ENCODE data around the gene SLC6A7. TPM values are rescaled to one million over a fixed set of nuclear protein-coding genes. Genes with fewer than 3 reads are reported as not detected.

The SLC6A7 gene
- total RNA-seq, 2 experiments from 2014 or later: not detected

DNA sequence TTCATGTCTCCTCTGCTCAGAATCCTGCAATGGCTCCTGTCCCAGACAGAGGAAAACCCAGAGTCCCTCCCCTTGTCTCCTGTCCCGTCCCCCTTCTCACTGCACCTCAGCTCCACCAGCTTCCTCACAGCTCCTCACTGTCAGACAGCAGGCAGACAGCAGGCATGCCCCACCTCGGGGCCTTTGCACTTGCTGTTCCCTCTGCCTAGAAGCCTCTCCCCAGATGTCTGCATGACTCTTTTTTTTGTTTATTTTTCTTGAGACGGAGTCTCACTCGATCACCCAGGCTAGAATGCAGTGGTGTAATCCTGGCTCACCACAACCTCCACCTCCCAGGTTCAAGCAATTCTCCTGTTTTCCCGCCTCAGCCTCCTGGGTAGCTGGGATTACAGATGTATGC lies 8.8 kb upstream of the SLC6A7 start:
- no peak for ATAC-seq
- no peaks in the 10 kb centered on the region for H3K36me3 Mint-ChIP-seq

DNA sequence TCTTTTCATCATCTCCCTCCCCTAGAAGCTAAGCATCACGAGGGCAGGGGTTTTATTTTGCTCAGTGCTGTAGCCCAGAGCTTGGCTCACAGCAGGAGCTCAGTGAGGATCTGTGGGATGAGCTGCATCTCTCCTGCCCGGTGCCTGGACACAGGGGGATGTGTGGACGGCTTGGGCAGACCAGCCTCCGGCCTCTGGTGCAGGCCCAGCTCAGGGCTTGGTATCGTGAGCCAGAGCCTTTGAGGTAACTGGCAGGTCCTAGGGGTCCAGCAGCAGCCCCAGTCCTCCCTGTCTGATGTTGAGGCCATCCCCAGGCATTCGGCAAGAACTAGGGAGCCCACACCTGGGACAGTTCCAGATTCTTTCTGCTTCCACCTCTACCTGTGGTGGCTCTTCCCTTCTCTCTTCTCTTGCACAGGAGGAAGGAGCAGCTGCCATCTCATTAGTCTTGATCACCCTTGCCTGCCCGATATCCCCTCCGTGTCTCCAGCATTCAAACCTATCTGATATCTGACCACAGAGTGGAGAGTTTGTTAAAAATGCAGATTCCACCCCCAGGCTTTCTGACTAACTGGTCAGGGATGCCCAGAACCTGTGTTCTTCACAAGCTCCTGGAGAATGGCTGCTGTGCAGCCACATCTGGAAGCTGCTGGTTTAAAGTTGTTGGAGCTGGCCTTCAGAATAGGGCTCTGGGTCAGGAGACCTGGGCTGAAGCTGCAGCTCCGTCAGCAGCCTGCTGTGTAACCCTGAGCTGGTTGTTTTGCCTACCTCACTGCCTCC lies 7.9 kb upstream of the SLC6A7 start:
- CTCF ChIA-PET: interaction anchor here (1.0 kb wide), 2 partner anchors 19 to 254 kb away, joined by 3 read pairs; no protein-coding TSS in a partner anchor
- no peaks in the 10 kb centered on the region for H3K4me1 Mint-ChIP-seq

More for the DNA sequence above, 8.8 kb upstream of the SLC6A7 start:
- Mint-ChIP-seq H3K27ac (no peak overlapping the region), H3K27me3 (peaks cover 27% of the 10 kb centered on the region), H3K4me1 (no peaks in the 10 kb centered on the region), H3K4me3 (no peak overlapping the region), H3K9me3 (ENCODE audit: low read depth) (no peaks in the 10 kb centered on the region)
- CTCF ChIA-PET: interaction anchor here (1.0 to 1.3 kb wide), 2 partner anchors 18 to 19 kb away, joined by 3 read pairs; no protein-coding TSS in a partner anchor
- no peak for DNase-seq

GRCh38 chr5:150182774-150183173 lies 7.1 kb upstream of the SLC6A7 start:
- ATAC-seq (no peak), DNase-seq (no peak)
- CTCF ChIA-PET: interaction anchor here (1.0 kb wide), 1 partner anchor 253 kb away, joined by 3 read pairs; no protein-coding TSS in a partner anchor
- no peaks in the 10 kb centered on the region for H3K9me3 Mint-ChIP-seq (ENCODE audit: low read depth)
- H3K4me1 Mint-ChIP-seq: no peaks in the 10 kb centered on the region
- no peak overlapping the region for H3K27ac Mint-ChIP-seq
- H3K27me3 Mint-ChIP-seq: peaks cover 37% of the 10 kb centered on the region
- no peak overlapping the region for H3K4me3 Mint-ChIP-seq
- no peaks in the 10 kb centered on the region for H3K36me3 Mint-ChIP-seq

More for the DNA sequence above, 7.9 kb upstream of the SLC6A7 start:
- Mint-ChIP-seq H3K36me3 (no peaks in the 10 kb centered on the region), H3K27me3 (peaks cover 33% of the 10 kb centered on the region), H3K4me3 (no peak overlapping the region), H3K27ac (no peak overlapping the region), H3K9me3 (ENCODE audit: low read depth) (no peaks in the 10 kb centered on the region)
- no peak for DNase-seq
- ATAC-seq: no peak

GRCh38 chr5:150183436-150183835 lies 6.4 kb upstream of the SLC6A7 start:
- no peaks in the 10 kb centered on the region for H3K4me1 Mint-ChIP-seq
- CTCF ChIA-PET: no interaction called here
- DNase-seq (no peak), ATAC-seq (no peak)
- H3K27ac Mint-ChIP-seq: no peak overlapping the region
- no peaks in the 10 kb centered on the region for H3K36me3 Mint-ChIP-seq
- peaks cover 44% of the 10 kb centered on the region for H3K27me3 Mint-ChIP-seq
- H3K4me3 Mint-ChIP-seq: no peak overlapping the region
- no peaks in the 10 kb centered on the region for H3K9me3 Mint-ChIP-seq (ENCODE audit: low read depth)

DNA sequence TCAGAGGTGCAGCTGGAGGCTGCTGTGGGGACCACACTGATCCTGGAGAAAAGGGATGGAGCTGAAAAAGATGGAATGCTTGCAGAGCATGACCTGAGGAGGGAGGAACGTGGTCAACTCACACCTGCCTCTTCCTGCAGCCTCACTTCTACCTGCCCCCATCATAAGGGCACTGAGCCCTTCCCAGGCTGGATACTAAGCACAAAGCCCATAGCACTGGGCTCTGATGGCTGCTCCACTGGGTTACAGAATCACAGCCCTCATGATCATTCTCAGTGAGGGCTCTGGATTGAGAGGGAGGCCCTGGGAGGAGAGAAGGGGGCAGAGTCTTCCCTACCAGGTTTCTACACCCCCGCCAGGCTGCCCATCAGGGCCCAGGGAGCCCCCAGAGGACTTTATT lies 5.9 kb upstream of the SLC6A7 start:
- DNase-seq (no peak), ATAC-seq (no peak)
- CTCF ChIA-PET: no interaction called here
- Mint-ChIP-seq H3K9me3 (ENCODE audit: low read depth) (no peaks in the 10 kb centered on the region), H3K4me3 (no peak overlapping the region), H3K4me1 (no peaks in the 10 kb centered on the region), H3K27me3 (peaks cover 45% of the 10 kb centered on the region), H3K36me3 (no peaks in the 10 kb centered on the region), H3K27ac (no peak overlapping the region)

DNA sequence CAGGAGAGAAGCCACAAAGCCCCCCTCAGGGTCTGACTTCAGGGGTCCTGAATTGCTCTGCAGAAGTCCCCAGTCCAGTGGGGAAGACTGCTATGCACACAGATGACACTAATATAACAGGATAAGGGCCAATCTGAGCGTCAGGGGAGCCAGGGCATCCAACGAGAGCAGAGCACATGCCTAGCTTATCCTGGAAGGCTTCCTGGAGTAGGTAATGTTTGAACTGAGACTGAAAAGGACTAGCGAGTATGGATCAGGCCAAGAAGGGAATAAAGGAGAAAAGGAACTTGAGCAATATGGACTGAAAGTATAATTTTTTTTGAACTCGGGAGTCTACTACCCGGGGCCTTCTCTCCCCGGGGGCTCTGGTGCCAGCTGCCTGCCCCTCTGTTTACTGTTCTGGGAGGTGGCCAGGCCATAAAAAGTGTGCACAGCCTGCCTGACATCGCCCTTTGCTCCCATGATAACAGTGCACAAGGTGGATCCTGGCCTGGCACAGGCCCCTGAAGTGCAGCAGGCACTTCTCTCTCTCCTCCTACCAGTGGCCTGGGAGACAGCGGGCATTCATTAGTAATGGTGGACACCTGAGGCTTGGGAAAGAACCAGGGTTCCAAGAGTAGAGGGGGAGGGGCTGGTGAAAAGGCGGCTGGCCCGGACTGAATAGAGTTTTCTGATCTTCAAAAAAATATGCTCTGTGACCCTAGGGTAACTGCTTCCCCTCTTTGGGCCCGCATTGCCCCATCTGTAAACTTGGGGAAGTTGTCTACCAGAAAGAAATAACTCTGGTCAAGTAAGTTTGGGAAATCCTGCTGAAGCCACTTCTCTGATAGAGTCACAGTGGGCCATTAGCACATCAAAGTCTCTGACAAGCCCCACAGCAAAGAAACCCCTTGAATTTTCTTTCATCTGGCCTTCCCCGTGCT lies 4.6 kb upstream of the SLC6A7 start:
- H3K27me3 Mint-ChIP-seq: peaks cover 55% of the 10 kb centered on the region
- H3K9me3 Mint-ChIP-seq (ENCODE audit: low read depth): no peaks in the 10 kb centered on the region
- CTCF ChIA-PET: no interaction called here
- no peak overlapping the region for H3K27ac Mint-ChIP-seq
- no peak for DNase-seq
- no peaks in the 10 kb centered on the region for H3K36me3 Mint-ChIP-seq
- no peaks in the 10 kb centered on the region for H3K4me1 Mint-ChIP-seq
- no peak for ATAC-seq
- no peak overlapping the region for H3K4me3 Mint-ChIP-seq

DNA sequence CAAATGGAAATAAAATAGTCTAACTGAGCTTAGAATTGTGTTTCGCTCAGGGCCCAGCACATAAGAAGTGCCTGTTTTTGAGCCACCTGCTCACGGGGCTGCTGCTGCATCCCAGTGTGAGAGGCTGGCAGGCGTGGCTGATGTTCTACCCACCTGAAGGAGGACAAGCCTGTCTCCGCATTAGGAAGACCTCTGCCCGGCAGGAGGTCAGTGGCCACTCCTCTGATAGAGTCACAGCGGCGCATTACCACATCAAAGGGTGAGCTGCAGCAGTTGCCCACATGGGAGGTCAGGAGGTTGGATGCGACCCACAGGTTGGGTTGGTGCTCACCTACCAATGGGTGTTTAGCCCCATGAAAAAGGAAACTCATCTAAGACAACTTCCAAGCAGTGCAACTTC lies 3.7 kb upstream of the SLC6A7 start:
- ATAC-seq: no peak
- DNase-seq: no peak
- Mint-ChIP-seq H3K27me3 (peaks cover 62% of the 10 kb centered on the region), H3K27ac (no peak overlapping the region), H3K36me3 (no peaks in the 10 kb centered on the region), H3K9me3 (ENCODE audit: low read depth) (no peaks in the 10 kb centered on the region), H3K4me1 (no peaks in the 10 kb centered on the region), H3K4me3 (no peak overlapping the region)
- CTCF ChIA-PET: no interaction called here

DNA sequence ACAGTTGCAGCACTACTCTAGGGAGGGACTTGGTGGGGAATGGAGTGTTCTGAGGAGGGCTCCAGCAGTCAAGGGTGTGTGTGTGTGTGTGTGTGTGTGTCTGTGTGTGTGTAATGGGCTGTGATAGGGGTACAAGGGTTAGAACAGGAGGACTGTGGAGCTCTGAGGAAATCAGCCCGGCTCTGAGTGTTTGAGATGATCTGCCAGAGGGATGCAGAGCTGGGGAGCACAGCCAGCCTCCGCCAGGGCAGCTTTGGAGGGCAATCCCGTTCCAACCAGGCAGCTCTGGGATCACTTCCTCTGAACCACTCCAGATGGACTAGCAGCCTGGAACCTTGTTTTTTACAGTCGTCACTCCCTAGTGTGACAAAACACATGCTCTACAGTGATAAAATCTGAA lies 3.0 kb upstream of the SLC6A7 start:
- Mint-ChIP-seq H3K4me1 (no peaks in the 10 kb centered on the region), H3K27ac (no peak overlapping the region), H3K27me3 (peaks cover 67% of the 10 kb centered on the region), H3K4me3 (no peak overlapping the region), H3K9me3 (ENCODE audit: low read depth) (no peaks in the 10 kb centered on the region), H3K36me3 (no peaks in the 10 kb centered on the region)
- DNase-seq (no peak), ATAC-seq (no peak)
- CTCF ChIA-PET: no interaction called here

- no peaks in the 10 kb centered on the region for H3K4me1 Mint-ChIP-seq
- H3K4me3 Mint-ChIP-seq: no peak overlapping the region
- DNase-seq: no peak
- no peaks in the 10 kb centered on the region for H3K36me3 Mint-ChIP-seq
- peaks cover 71% of the 10 kb centered on the region for H3K27me3 Mint-ChIP-seq
- H3K9me3 Mint-ChIP-seq (ENCODE audit: low read depth): no peaks in the 10 kb centered on the region
- CTCF ChIA-PET: no interaction called here
- H3K27ac Mint-ChIP-seq: no peak overlapping the region
- ATAC-seq: no peak
Observed at GRCh38 chr5:150188146-150188842, 1.6 kb upstream of the SLC6A7 start.

- no peak for DNase-seq
- H3K27ac Mint-ChIP-seq: no peak overlapping the region
- H3K4me1 Mint-ChIP-seq: no peaks in the 10 kb centered on the region
- ATAC-seq: no peak
- no peak overlapping the region for H3K4me3 Mint-ChIP-seq
- no peaks in the 10 kb centered on the region for H3K9me3 Mint-ChIP-seq (ENCODE audit: low read depth)
- no peaks in the 10 kb centered on the region for H3K36me3 Mint-ChIP-seq
- CTCF ChIA-PET: no interaction called here
- H3K27me3 Mint-ChIP-seq: peaks cover 77% of the 10 kb centered on the region
Observed at GRCh38 chr5:150189326-150189725, 536 bp upstream of the SLC6A7 start.

GRCh38 chr5:150190503-150190979 lies 679 bp downstream of the SLC6A7 start:
- Mint-ChIP-seq H3K27me3 (peaks cover 71% of the 10 kb centered on the region), H3K27ac (no peak overlapping the region), H3K36me3 (no peaks in the 10 kb centered on the region), H3K9me3 (ENCODE audit: low read depth) (no peaks in the 10 kb centered on the region), H3K4me3 (no peak overlapping the region), H3K4me1 (no peaks in the 10 kb centered on the region)
- no peak for ATAC-seq
- no peak for DNase-seq
- CTCF ChIA-PET: no interaction called here

GRCh38 chr5:150190987-150191386 lies 1.1 kb downstream of the SLC6A7 start:
- Mint-ChIP-seq H3K4me3 (no peak overlapping the region), H3K4me1 (no peaks in the 10 kb centered on the region), H3K27me3 (peaks cover 72% of the 10 kb centered on the region), H3K36me3 (no peaks in the 10 kb centered on the region), H3K27ac (no peak overlapping the region), H3K9me3 (ENCODE audit: low read depth) (no peaks in the 10 kb centered on the region)
- ATAC-seq (no peak), DNase-seq (no peak)
- CTCF ChIA-PET: no interaction called here

GRCh38 chr5:150192462-150192861 lies 2.6 kb downstream of the SLC6A7 start:
- H3K4me3 Mint-ChIP-seq: no peak overlapping the region
- no peaks in the 10 kb centered on the region for H3K4me1 Mint-ChIP-seq
- no peak overlapping the region for H3K27ac Mint-ChIP-seq
- CTCF ChIA-PET: no interaction called here
- H3K36me3 Mint-ChIP-seq: no peaks in the 10 kb centered on the region
- ATAC-seq (no peak), DNase-seq (no peak)
- H3K9me3 Mint-ChIP-seq (ENCODE audit: low read depth): no peaks in the 10 kb centered on the region
- H3K27me3 Mint-ChIP-seq: peaks cover 69% of the 10 kb centered on the region
